B cell (primary cell): ENCODE data around the gene ELFN2. TPM values are rescaled to one million over a fixed set of nuclear protein-coding genes. Genes with fewer than 3 reads are reported as not detected.
A peak's percentile ranks its signal among the peaks of the same experiment; 100 is the strongest.

Source experiments
- ATAC-seq: fragments of 200-7000 bp; cut with Tn5 transposase; one replicate; pipeline ENCODE4 v1.10.0; 2021; ENCODE audit warnings: low read depth, mild to moderate bottlenecking, moderate number of reproducible peaks, moderate library complexity
- CTCF ChIA-PET: fragments of 350-600 bp; sonication (Branson Sonifier 250); formaldehyde crosslinking; loops from one replicate; lab custom pipeline; 2021; ENCODE audit warnings: antibody characterized with exemption, inconsistent platforms; lab: Charles Lee
- POLR2A ChIA-PET: fragments of 350-600 bp; sonication (Branson Sonifier 250); formaldehyde crosslinking; loops from one replicate; lab custom pipeline; 2021; ENCODE audit warnings: antibody characterized with exemption; lab: Charles Lee
- DNase-seq: peaks from one replicate; pipeline ENCODE4 v3.0.0; 2013
- H2AFZ ChIP-seq: 2 replicates; pipeline ENCODE4 v1.6.1; 2012; ENCODE audit warnings: mild to moderate bottlenecking, low read depth, low read length; ENCODE audit not compliant: insufficient read depth, poor library complexity, severe bottlenecking
- H3K27ac ChIP-seq, 2 donors: 1 replicate in 1 of 2; 2 replicates in 1 of 2; pipeline ENCODE4 v1.5.1; 2012 to 2013; ENCODE audit warnings: low read length in 2 of 2, mild to moderate bottlenecking in 2 of 2, moderate library complexity in 1 of 2
- H3K27me3 ChIP-seq, 4 experiments: fragments of 200-600 bp in 1 of 4; sonication (generic) in 1 of 4; replicated peaks in 1 of 4; 1 replicate in 2 of 4; 2 replicates in 2 of 4; pipeline versions ENCODE4 v1.6.1 to v1.7.0; 2013 to 2016; ENCODE audit warnings: low read length in 3 of 4, mild to moderate bottlenecking in 2 of 4, mixed read lengths in 1 of 4, moderate library complexity in 1 of 4; ENCODE audit not compliant: insufficient read depth in 4 of 4, control insufficient read depth in 3 of 4; ENCODE audit errors: control extremely low read depth in 1 of 4
- H3K36me3 ChIP-seq, 2 experiments: replicated peaks in 1 of 2; 1 replicate in 1 of 2; 2 replicates in 1 of 2; pipeline versions ENCODE4 v1.6.1 to v1.7.1; 2013; ENCODE audit warnings: low read length in 1 of 2; ENCODE audit not compliant: insufficient read depth in 2 of 2, control insufficient read depth in 1 of 2; ENCODE audit errors: control extremely low read depth in 1 of 2, extremely low read depth in 1 of 2
- H3K4me1 ChIP-seq, 2 donors: fragments of 200-600 bp in 1 of 2; sonication (generic) in 1 of 2; 1 replicate in 1 of 2; 2 replicates in 1 of 2; pipeline versions ENCODE4 v1.5.1 to v1.6.1; 2013 to 2017; ENCODE audit warnings: low read length in 2 of 2; ENCODE audit not compliant: control insufficient read depth in 2 of 2, insufficient read depth in 2 of 2
- H3K4me2 ChIP-seq: replicated peaks from 2 replicates; pipeline ENCODE3; 2012; ENCODE audit warnings: mild to moderate bottlenecking, low read depth, low read length; ENCODE audit not compliant: poor library complexity, severe bottlenecking
- H3K4me3 ChIP-seq, 5 experiments: fragments of 200-600 bp in 1 of 5; sonication (generic) in 1 of 5; 1 replicate in 3 of 5; 2 replicates in 2 of 5; pipeline versions ENCODE4 v1.5.1 to v1.7.0; 2011 to 2016; ENCODE audit warnings: low read length in 4 of 5, mild to moderate bottlenecking in 4 of 5, low read depth in 2 of 5, control low read depth in 1 of 5, moderate library complexity in 1 of 5; ENCODE audit not compliant: insufficient read depth in 1 of 5; ENCODE audit errors: control extremely low read depth in 1 of 5, extremely low read depth in 1 of 5
- H3K79me2 ChIP-seq: fragments of 200-600 bp; sonication (generic); one replicate; pipeline ENCODE4 v1.6.0; 2016; ENCODE audit warnings: low read length; ENCODE audit not compliant: control insufficient read depth, insufficient read depth
- H3K9ac ChIP-seq: fragments of 200-600 bp; sonication (generic); 2 replicates; pipeline ENCODE4 v1.6.1; 2017; ENCODE audit warnings: mild to moderate bottlenecking, low read length, moderate library complexity
- H3K9me3 ChIP-seq, 3 donors: one replicate each; pipeline versions ENCODE4 v1.6.1 to v1.7.1; 2013; ENCODE audit warnings: low read length in 2 of 3; ENCODE audit not compliant: control insufficient read depth in 2 of 3, insufficient read depth in 1 of 3; ENCODE audit errors: control extremely low read depth in 1 of 3
- H4K20me1 ChIP-seq: 2 replicates; pipeline ENCODE4 v1.6.0; 2012; ENCODE audit warnings: mild to moderate bottlenecking, low read length; ENCODE audit not compliant: insufficient read depth, control insufficient read depth, poor library complexity, severe bottlenecking
- H3K27ac Mint-ChIP-seq: one replicate; pipeline ENCODE4 v1.8.0; 2021; ENCODE audit warnings: mixed read lengths
- H3K27me3 Mint-ChIP-seq: one replicate; pipeline ENCODE4 v1.8.0; 2021; ENCODE audit warnings: mixed read lengths
- H3K4me1 Mint-ChIP-seq: one replicate; pipeline ENCODE4 v1.8.0; 2021; ENCODE audit warnings: mixed read lengths
- H3K4me3 Mint-ChIP-seq: one replicate; pipeline ENCODE4 v1.8.0; 2021; ENCODE audit warnings: mixed read lengths
- H3K9me3 Mint-ChIP-seq: one replicate; pipeline ENCODE4 v1.8.0; 2022; ENCODE audit warnings: mixed read lengths; ENCODE audit not compliant: insufficient read depth
- EZH2 ChIP-seq: IDR thresholded peaks from 2 replicates; pipeline ENCODE4 v1.6.1; 2012; ENCODE audit warnings: borderline replicate concordance, low read depth, mild to moderate bottlenecking, moderate library complexity, low read length; ENCODE audit not compliant: insufficient read depth, poor library complexity, severe bottlenecking
- WGBS: methylation state at CpG from one replicate; pipeline ENCODE4 v1.1.5; 2013; ENCODE audit warnings: missing lambda C conversion rate; ENCODE audit not compliant: insufficient coverage; 5-methylcytosine and 5-hydroxymethylcytosine counted together
- intact Hi-C: fragments of 100-400 bp; cut with micrococcal nuclease; formaldehyde crosslinking; loops from one replicate; pipeline ENCODE4 v1.10.0; 2022
- polyA plus RNA-seq: library from polyadenylated mRNA; depleted of rRNA; stranded (reverse); fragments of >200 nt; gene quantifications from 2 replicates; pipeline ENCODE4 v1.2.3, GENCODE V29; 2012
- total RNA-seq, 2 donors: library from RNA; stranded (reverse); fragments of 120-200 nt in 1 of 2; gene quantifications; 1 replicate in 1 of 2; 2 replicates in 1 of 2; pipeline versions ENCODE4 v1.2.3 to v1.2.4, GENCODE V29; 2013 to 2022
- TF ChIP-seq, protein P1 (sequence below): fragments of 200-600 bp; IDR thresholded peaks from one replicate; pipeline ENCODE4 v1.8.0; 2022; ENCODE audit warnings: antibody characterized with exemption, mild to moderate bottlenecking

The ELFN2 gene
- total and polyA plus RNA-seq, 2 donors (not counting 1 experiment from before 2014, with no cell fraction given), result 0.07 to 0.12 TPM

DNA sequence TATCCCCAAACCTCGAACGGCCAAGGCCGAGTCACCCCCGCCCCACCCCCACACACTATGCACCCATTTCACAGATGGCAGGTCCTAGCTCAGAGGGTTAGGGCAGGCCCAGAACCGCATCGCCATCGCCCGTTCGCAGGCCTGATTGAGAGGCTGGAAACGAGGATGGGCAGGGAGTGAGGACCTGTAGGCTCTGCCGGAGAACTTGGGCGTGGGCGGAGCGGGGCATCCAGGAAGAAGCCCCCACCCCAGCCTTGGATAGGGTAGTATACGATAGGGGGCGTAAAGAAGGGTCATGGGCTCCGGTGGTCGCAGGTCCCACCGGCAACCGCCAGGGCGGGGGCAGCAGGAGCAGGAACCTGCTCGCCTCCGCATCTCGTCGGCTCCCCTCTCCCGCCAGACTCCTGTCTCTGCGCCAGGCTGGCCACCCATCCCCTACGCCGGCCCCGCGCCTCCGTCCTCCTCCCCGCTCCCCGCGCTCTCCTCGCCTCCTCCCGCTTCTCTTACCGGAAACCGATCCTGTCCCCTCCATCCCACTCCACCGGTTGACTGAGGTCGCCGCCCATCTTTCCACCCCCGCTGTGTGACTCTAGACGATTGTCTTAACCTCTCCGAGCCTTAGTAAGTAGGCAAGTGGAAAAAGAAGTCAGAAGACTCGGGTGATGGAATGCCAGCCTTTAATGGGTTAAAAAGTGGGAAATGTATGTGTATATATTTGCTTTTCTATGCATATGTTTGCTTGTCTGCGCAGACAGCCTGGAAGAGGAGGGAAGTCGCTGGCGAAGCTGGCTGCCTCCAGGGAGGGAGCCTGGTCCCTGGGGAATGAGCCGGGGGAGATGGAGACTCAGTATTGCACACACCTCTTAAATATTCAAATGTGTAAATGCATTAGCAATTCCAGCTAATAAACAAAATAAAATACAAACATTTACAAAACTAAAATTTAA, 92.1 kb downstream of the ELFN2 start:
- no peak overlapping the region for H3K27ac Mint-ChIP-seq
- intact Hi-C loops, result no loop called here

More for the DNA sequence above, 92.1 kb downstream of the ELFN2 start:
- 11% methylated on average over 34 of the region's 50 CpGs for WGBS
- Mint-ChIP-seq H3K9me3 (no peaks in the 10 kb centered on the region), H3K27me3 (peaks cover 54% of the 10 kb centered on the region), H3K4me3 (peak overlapping the region; percentile 63), H3K4me1 (peaks cover 27% of the 10 kb centered on the region)
- no peak overlapping the region for H3K27ac ChIP-seq
- ChIA-PET POLR2A (interaction anchor here (0.6 kb wide), 1 partner anchor 1973 kb away, joined by 4 read pairs; no protein-coding TSS in a partner anchor), CTCF (interaction anchor here (0.6 to 1.2 kb wide), 4 partner anchors 95 to 164 kb away, joined by 3 read pairs; no protein-coding TSS in a partner anchor)
- ATAC-seq (no peak), DNase-seq (no peak)
- H3K4me3 ChIP-seq, result no peak overlapping the region
- H4K20me1 ChIP-seq, result no peaks in the 10 kb centered on the region
- peak overlapping the region; percentile 50 for H3K4me2 ChIP-seq
- no peaks in the 10 kb centered on the region for H3K79me2 ChIP-seq
- H3K9me3 ChIP-seq, result peaks cover 0 to 6% (median 0%) of the 10 kb centered on the region in 3 donors
- peaks cover 18 to 33% of the 10 kb centered on the region in 2 donors for H3K4me1 ChIP-seq
- no peak overlapping the region for H3K9ac ChIP-seq
- H3K27me3 ChIP-seq, result peaks cover 0 to 62% (median 31%) of the 10 kb centered on the region in 4 experiments
- H2AFZ ChIP-seq, result peak overlapping the region; percentile 46
- no peaks in the 10 kb centered on the region for H3K36me3 ChIP-seq
- TF ChIP-seq, protein P1, sequence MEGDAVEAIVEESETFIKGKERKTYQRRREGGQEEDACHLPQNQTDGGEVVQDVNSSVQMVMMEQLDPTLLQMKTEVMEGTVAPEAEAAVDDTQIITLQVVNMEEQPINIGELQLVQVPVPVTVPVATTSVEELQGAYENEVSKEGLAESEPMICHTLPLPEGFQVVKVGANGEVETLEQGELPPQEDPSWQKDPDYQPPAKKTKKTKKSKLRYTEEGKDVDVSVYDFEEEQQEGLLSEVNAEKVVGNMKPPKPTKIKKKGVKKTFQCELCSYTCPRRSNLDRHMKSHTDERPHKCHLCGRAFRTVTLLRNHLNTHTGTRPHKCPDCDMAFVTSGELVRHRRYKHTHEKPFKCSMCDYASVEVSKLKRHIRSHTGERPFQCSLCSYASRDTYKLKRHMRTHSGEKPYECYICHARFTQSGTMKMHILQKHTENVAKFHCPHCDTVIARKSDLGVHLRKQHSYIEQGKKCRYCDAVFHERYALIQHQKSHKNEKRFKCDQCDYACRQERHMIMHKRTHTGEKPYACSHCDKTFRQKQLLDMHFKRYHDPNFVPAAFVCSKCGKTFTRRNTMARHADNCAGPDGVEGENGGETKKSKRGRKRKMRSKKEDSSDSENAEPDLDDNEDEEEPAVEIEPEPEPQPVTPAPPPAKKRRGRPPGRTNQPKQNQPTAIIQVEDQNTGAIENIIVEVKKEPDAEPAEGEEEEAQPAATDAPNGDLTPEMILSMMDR, result no peak
- peak; percentile 11 for TF ChIP-seq EZH2
